ENCODE results near the gene HCN3. TPM values are rescaled to one million over a fixed set of nuclear protein-coding genes. Genes with fewer than 3 reads are reported as not detected.

The HCN3 gene
- total and polyA plus RNA-seq, 2 of the 8 experiments (the other 6 are each of a cell fraction or from before 2014, with no cell fraction given): 6.4 to 7.3 TPM

DNA sequence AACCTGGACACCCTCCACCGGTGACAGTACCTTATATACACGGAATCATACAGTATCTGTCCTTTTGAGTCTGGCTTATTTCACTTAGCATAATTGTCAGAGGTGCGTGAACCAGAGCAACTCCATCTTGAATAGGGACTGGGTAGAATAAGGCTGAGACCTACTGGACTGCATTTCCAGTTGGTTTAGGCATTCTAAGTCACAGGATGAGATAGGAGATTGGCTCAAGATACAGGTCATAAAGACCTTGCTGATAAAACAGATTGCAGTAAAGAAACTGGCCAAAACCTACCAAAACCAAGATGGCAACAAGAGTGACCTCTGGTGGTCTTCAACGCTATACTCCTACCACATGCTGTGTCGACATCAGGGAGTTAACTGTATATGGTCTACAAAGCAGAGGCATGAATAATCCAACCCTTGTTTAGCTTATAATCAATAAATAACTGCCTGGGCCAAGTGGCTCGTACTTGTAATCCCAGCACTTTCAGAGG, 30.0 kb downstream of the HCN3 start (continued):
- TF ChIP-seq TBP (IDR thresholded peaks at IDR 0.05; ENCODE audit: low read depth, low read length) (no peak), POLR2A (IDR thresholded peaks at IDR 0.05; ENCODE audit: control extremely low read depth in 1 of 2, low read depth in 2 of 2, low read length in 2 of 2) (no peak), CBX5 (IDR thresholded peaks at IDR 0.05; ENCODE audit: low read depth, low read length) (no peak), POLR2AphosphoS5 (IDR thresholded peaks at IDR 0.05; ENCODE audit: low read depth, low read length) (no peak), EGR1 (IDR thresholded peaks at IDR 0.05; ENCODE audit: borderline replicate concordance, low read depth, low read length) (no peak), CREB1 (IDR thresholded peaks at IDR 0.05) (no peak), ZNF274 (IDR thresholded peaks at IDR 0.05; ENCODE audit: borderline replicate concordance, extremely low read depth, low read length) (no peak), SUZ12 (IDR thresholded peaks at IDR 0.05; ENCODE audit: low read length) (no peak), RAD21 (IDR thresholded peaks at IDR 0.05 in 1 of 2, conservative IDR thresholded peaks at IDR 0.05 in 1 of 2; ENCODE audit: low read depth in 2 of 2, low read length in 2 of 2) (peak; percentile 64 to 73), SIN3A (conservative IDR thresholded peaks at IDR 0.05 in 1 of 2, IDR thresholded peaks at IDR 0.05 in 1 of 2; ENCODE audit: low read depth in 1 of 2, low read length in 2 of 2) (no peak), BACH1 (IDR thresholded peaks at IDR 0.05; ENCODE audit: low read length) (no peak), SIRT6 (IDR thresholded peaks at IDR 0.05; ENCODE audit: low read length) (no peak), EZH2 (IDR thresholded peaks at IDR 0.05; ENCODE audit: low read depth, low read length, severe bottlenecking) (no peak)
- TF ChIP-seq, protein P1, sequence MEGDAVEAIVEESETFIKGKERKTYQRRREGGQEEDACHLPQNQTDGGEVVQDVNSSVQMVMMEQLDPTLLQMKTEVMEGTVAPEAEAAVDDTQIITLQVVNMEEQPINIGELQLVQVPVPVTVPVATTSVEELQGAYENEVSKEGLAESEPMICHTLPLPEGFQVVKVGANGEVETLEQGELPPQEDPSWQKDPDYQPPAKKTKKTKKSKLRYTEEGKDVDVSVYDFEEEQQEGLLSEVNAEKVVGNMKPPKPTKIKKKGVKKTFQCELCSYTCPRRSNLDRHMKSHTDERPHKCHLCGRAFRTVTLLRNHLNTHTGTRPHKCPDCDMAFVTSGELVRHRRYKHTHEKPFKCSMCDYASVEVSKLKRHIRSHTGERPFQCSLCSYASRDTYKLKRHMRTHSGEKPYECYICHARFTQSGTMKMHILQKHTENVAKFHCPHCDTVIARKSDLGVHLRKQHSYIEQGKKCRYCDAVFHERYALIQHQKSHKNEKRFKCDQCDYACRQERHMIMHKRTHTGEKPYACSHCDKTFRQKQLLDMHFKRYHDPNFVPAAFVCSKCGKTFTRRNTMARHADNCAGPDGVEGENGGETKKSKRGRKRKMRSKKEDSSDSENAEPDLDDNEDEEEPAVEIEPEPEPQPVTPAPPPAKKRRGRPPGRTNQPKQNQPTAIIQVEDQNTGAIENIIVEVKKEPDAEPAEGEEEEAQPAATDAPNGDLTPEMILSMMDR (IDR thresholded peaks at IDR 0.05; ENCODE audit: control extremely low read depth in 1 of 3, insufficient read depth in 1 of 3, low read depth in 1 of 3, low read length in 3 of 3): peak in 2 of 3 experiments; percentile 68 to 74; a peak in 3 of 4 replicates

Data from H1 (cell line).